Peyer's patch (tissue), 4 donors: ENCODE measurements around the gene SPI1.

ENCODE experiments used
- CTCF ChIP-seq, 6 experiments: fragments of 450-650 bp in 4 of 6; fragments of 200-600 bp in 2 of 6; sonication (generic) in 1 of 6; IDR thresholded peaks; one replicate each; pipeline ENCODE4 v1.5.1; 2017 to 2019; ENCODE audit warnings: antibody characterized with exemption in 6 of 6, mild to moderate bottlenecking in 3 of 6, moderate library complexity in 1 of 6
- POLR2A ChIP-seq, 2 donors: fragments of 450-650 bp; IDR thresholded peaks; one replicate each; pipeline ENCODE4 v1.5.1; 2017; ENCODE audit warnings: antibody characterized with exemption in 2 of 2, mild to moderate bottlenecking in 2 of 2, moderate library complexity in 2 of 2

- TF ChIP-seq CTCF (IDR thresholded peaks at IDR 0.05): no peak
- no peak for TF ChIP-seq POLR2A (IDR thresholded peaks at IDR 0.05)
Measured at GRCh38 chr11:47403571-47403970, 25.2 kb upstream of the SPI1 start.
